Testis (tissue), 3 donors: ENCODE results near the gene NEURL2. TPM values are rescaled to one million over a fixed set of nuclear protein-coding genes. Genes with fewer than 3 reads are reported as not detected.

Experiments
- DNase-seq: peaks from one replicate; pipeline ENCODE4 v3.0.0-alpha.2; 2019
- H3K27ac ChIP-seq, 2 donors: fragments of 200-600 bp; sonication (generic); one replicate each; pipeline ENCODE4 v1.5.1; 2019
- H3K27me3 ChIP-seq: fragments of 200-600 bp; sonication (generic); one replicate; pipeline ENCODE4 v1.5.1; 2019
- H3K36me3 ChIP-seq: fragments of 200-600 bp; sonication (generic); one replicate; pipeline ENCODE4 v1.5.1; 2017; ENCODE audit warnings: low read depth; ENCODE audit errors: missing control alignments
- H3K4me1 ChIP-seq: fragments of 200-600 bp; sonication (generic); one replicate; pipeline ENCODE4 v1.5.1; 2019
- H3K4me3 ChIP-seq, 2 donors: fragments of 200-600 bp; sonication (generic); one replicate each; pipeline ENCODE4 v1.5.1; 2017 to 2019
- H3K9me3 ChIP-seq: fragments of 200-600 bp; sonication (generic); one replicate; pipeline ENCODE4 v1.5.1; 2017
- CTCF ChIP-seq, 3 experiments: fragments of 450-650 bp in 2 of 3; fragments of 200-600 bp in 1 of 3; sonication (generic) in 1 of 3; IDR thresholded peaks; one replicate each; pipeline ENCODE4 v1.5.1; 2016 to 2019; ENCODE audit warnings: antibody characterized with exemption in 3 of 3, mild to moderate bottlenecking in 2 of 3, moderate library complexity in 1 of 3
- POLR2A ChIP-seq: fragments of 450-650 bp; IDR thresholded peaks from one replicate; pipeline ENCODE4 v1.6.1; 2017; ENCODE audit warnings: antibody characterized with exemption, mild to moderate bottlenecking, moderate library complexity
- WGBS, 2 donors: methylation state at CpG; one replicate each; pipeline ENCODE4 v1.1.5; 2018; 5-methylcytosine and 5-hydroxymethylcytosine counted together
- intact Hi-C: fragments of 100-400 bp; cut with DNase I; formaldehyde crosslinking; loops from one replicate; pipeline ENCODE4 v1.15.1; 2023; ENCODE audit warnings: low total_unique reads
- polyA plus RNA-seq: library from polyadenylated mRNA; stranded (reverse); fragments of 350-450 nt; fragmentation: Illumina TruSeq; extraction: RNeasy Lipid Tissue Mini Kit (QIAGEN cat#74804); gene quantifications from one replicate; pipeline ENCODE4 v1.2.3, GENCODE V29; 2014; ENCODE audit warnings: low read depth, low replicate concordance; ENCODE audit not compliant: insufficient read depth
- total RNA-seq, 2 donors: library from RNA; depleted of rRNA; stranded (reverse); fragments of >200 nt; gene quantifications; one replicate each; pipeline ENCODE4 v1.2.3, GENCODE V29; 2016

The NEURL2 gene
- total and polyA plus RNA-seq, 3 donors from 2014 or later, result 1.9 to 9.1 (median 7.0) TPM

GRCh38 chr20:45918779-45919537 is 27.9 kb upstream of the NEURL2 start:
- H3K4me1 ChIP-seq, result peaks cover 45% of the 10 kb centered on the region
- H3K27ac ChIP-seq, result peak overlapping the region; percentile 61 to 90
- TF ChIP-seq POLR2A (no peak), CTCF (IDR thresholded peaks at IDR 0.05) (no peak)
- H3K4me3 ChIP-seq, result no peak overlapping the region
- H3K9me3 ChIP-seq, result no peaks in the 10 kb centered on the region
- intact Hi-C loops, result no loop called here
- DNase-seq, result no peak
- H3K36me3 ChIP-seq, result no peaks in the 10 kb centered on the region
- no peaks in the 10 kb centered on the region for H3K27me3 ChIP-seq
- WGBS, 2 donors, result 81 to 85% methylated on average over 12 of the region's 12 CpGs

GRCh38 chr20:45918182-45918737 is 27.3 kb upstream of the NEURL2 start:
- intact Hi-C loops, result no loop called here
- H3K9me3 ChIP-seq, result no peaks in the 10 kb centered on the region
- no peak overlapping the region for H3K4me3 ChIP-seq
- H3K27me3 ChIP-seq, result no peaks in the 10 kb centered on the region
- no peaks in the 10 kb centered on the region for H3K36me3 ChIP-seq
- no peak for TF ChIP-seq CTCF (IDR thresholded peaks at IDR 0.05)
- no peak for TF ChIP-seq POLR2A
- peak overlapping the region; percentile 61 to 90 for H3K27ac ChIP-seq
- peaks cover 39% of the 10 kb centered on the region for H3K4me1 ChIP-seq
- 30 to 50% methylated on average over 4 to 5 of the region's 5 CpGs for whole genome bisulfite sequencing, 2 donors
- no peak for DNase-seq

- intact Hi-C loops, result no loop called here
- DNase-seq, result peak; percentile 39
- Histone ChIP-seq H3K9me3 (no peaks in the 10 kb centered on the region), H3K36me3 (no peaks in the 10 kb centered on the region), H3K27ac (peak overlapping the region; percentile 61 to 90), H3K4me3 (no peak overlapping the region), H3K27me3 (no peaks in the 10 kb centered on the region), H3K4me1 (peaks cover 39% of the 10 kb centered on the region)
- no peak for TF ChIP-seq POLR2A
- TF ChIP-seq CTCF (IDR thresholded peaks at IDR 0.05), result no peak
- WGBS, 2 donors, result 40 to 47% methylated on average over 5 of the region's 5 CpGs
Measured at GRCh38 chr20:45917790-45918141, 26.8 kb upstream of the NEURL2 start.

- no peak overlapping the region for H3K4me3 ChIP-seq
- H3K27ac ChIP-seq, result peak overlapping the region in 1 of 2 donors; percentile 85
- H3K9me3 ChIP-seq, result no peaks in the 10 kb centered on the region
- WGBS, 2 donors, result 65 to 66% methylated on average over 5 of the region's 5 CpGs
- DNase-seq, result no peak
- no peaks in the 10 kb centered on the region for H3K36me3 ChIP-seq
- H3K4me1 ChIP-seq, result peaks cover 20% of the 10 kb centered on the region
- no peak for TF ChIP-seq CTCF (IDR thresholded peaks at IDR 0.05)
- no peak for TF ChIP-seq POLR2A
- no peaks in the 10 kb centered on the region for H3K27me3 ChIP-seq
- intact Hi-C loops, result no loop called here
Measured at GRCh38 chr20:45913116-45913515, 22.1 kb upstream of the NEURL2 start.

GRCh38 chr20:45912344-45912682 is 21.3 kb upstream of the NEURL2 start:
- Histone ChIP-seq H3K27me3 (no peaks in the 10 kb centered on the region), H3K4me1 (peaks cover 12% of the 10 kb centered on the region), H3K27ac (peak overlapping the region; percentile 79 to 85), H3K4me3 (peak overlapping the region; percentile 49 to 67), H3K36me3 (no peaks in the 10 kb centered on the region), H3K9me3 (no peaks in the 10 kb centered on the region)
- no peak for DNase-seq
- WGBS, 2 donors, result 5 to 19% methylated on average over 4 of the region's 4 CpGs
- intact Hi-C loops, result no loop called here
- TF ChIP-seq CTCF (IDR thresholded peaks at IDR 0.05) (no peak), POLR2A (no peak)
